HepG2 (cell line): Measurements from ENCODE around the gene FRMD4B. TPM values are rescaled to one million over a fixed set of nuclear protein-coding genes. Genes with fewer than 3 reads are reported as not detected.
A peak's percentile ranks its signal among the peaks of the same experiment; 100 is the strongest.

ENCODE experiments used
- ARHGAP35 ChIP-seq: sonication (generic); formaldehyde crosslinking; IDR thresholded peaks from 2 replicates; pipeline ENCODE4 v1.9.0; 2022; ENCODE audit warnings: mild to moderate bottlenecking, inconsistent platforms, moderate library complexity, missing genetic modification reagents, borderline replicate concordance
- CBX2 ChIP-seq, 2 experiments: fragments of 200-600 bp in 1 of 2; sonication (generic); formaldehyde crosslinking in 1 of 2; IDR thresholded peaks; 2 replicates each; pipeline versions ENCODE4 v1.7.0 to v1.8.1; 2018 to 2022; ENCODE audit warnings: low read depth in 2 of 2, low read length in 1 of 2, mild to moderate bottlenecking in 1 of 2, missing genetic modification reagents in 1 of 2
- DNMT1 ChIP-seq: sonication (generic); formaldehyde crosslinking; IDR thresholded peaks from 2 replicates; pipeline ENCODE4 v1.5.1; 2020; ENCODE audit warnings: mild to moderate bottlenecking, missing genetic modification reagents
- ERF ChIP-seq: IDR thresholded peaks from 2 replicates; pipeline ENCODE4 v1.6.1; 2018; ENCODE audit warnings: missing biosample characterization, missing genetic modification reagents
- HDAC6 ChIP-seq: fragments of 200-600 bp; sonication (generic); IDR thresholded peaks from 2 replicates; pipeline ENCODE4 v1.7.0; 2017; ENCODE audit warnings: mild to moderate bottlenecking, antibody characterized with exemption, low read length, low read depth
- IRF2 ChIP-seq: IDR thresholded peaks from 2 replicates; pipeline ENCODE4 v1.6.1; 2018; ENCODE audit warnings: missing genetic modification reagents, missing compliant biosample characterization
- KLF15 ChIP-seq: sonication (generic); formaldehyde crosslinking; IDR thresholded peaks from 2 replicates; pipeline ENCODE4 v1.8.1; 2023; ENCODE audit warnings: borderline replicate concordance, mild to moderate bottlenecking, inconsistent platforms, missing genetic modification reagents, mixed read lengths
- MTA1 ChIP-seq: sonication (generic); formaldehyde crosslinking; IDR thresholded peaks from 2 replicates; pipeline ENCODE4 v1.4.0; 2020; ENCODE audit warnings: missing genetic modification reagents, mild to moderate bottlenecking, borderline replicate concordance
- POLR2AphosphoS5 ChIP-seq: IDR thresholded peaks from 2 replicates; pipeline ENCODE4 v1.6.1; 2012; ENCODE audit warnings: low read depth, low read length
- ZBTB1 ChIP-seq: sonication (generic); formaldehyde crosslinking; IDR thresholded peaks from 2 replicates; pipeline ENCODE4 v1.4.0; 2020; ENCODE audit warnings: missing genetic modification reagents, borderline replicate concordance
- ZBTB38 ChIP-seq: sonication (generic); formaldehyde crosslinking; IDR thresholded peaks from 2 replicates; pipeline ENCODE4 v1.5.1; 2020; ENCODE audit warnings: mild to moderate bottlenecking, missing genetic modification reagents
- ZBTB46 ChIP-seq: sonication (generic); formaldehyde crosslinking; IDR thresholded peaks from 2 replicates; pipeline ENCODE4 v1.4.0; 2020; ENCODE audit warnings: mild to moderate bottlenecking, missing genetic modification reagents, borderline replicate concordance
- ZFP36L2 ChIP-seq: sonication (generic); formaldehyde crosslinking; IDR thresholded peaks from 2 replicates; pipeline ENCODE4 v1.4.0; 2020; ENCODE audit warnings: missing genetic modification reagents
- ZFP90 ChIP-seq: sonication (generic); formaldehyde crosslinking; IDR thresholded peaks from 2 replicates; pipeline ENCODE4 v1.8.0; 2022; ENCODE audit warnings: missing genetic modification reagents, mild to moderate bottlenecking, inconsistent platforms, borderline replicate concordance
- ZNF17 ChIP-seq: sonication (generic); formaldehyde crosslinking; IDR thresholded peaks from 2 replicates; pipeline ENCODE4 v1.5.0; 2020; ENCODE audit warnings: mild to moderate bottlenecking, missing genetic modification reagents
- ZNF280D ChIP-seq: sonication (generic); formaldehyde crosslinking; IDR thresholded peaks from 2 replicates; pipeline ENCODE4 v1.5.1; 2020; ENCODE audit warnings: mild to moderate bottlenecking, missing genetic modification reagents
- ZNF292 ChIP-seq: sonication (generic); formaldehyde crosslinking; IDR thresholded peaks from 2 replicates; pipeline ENCODE4 v1.8.1; 2022; ENCODE audit warnings: mild to moderate bottlenecking, low read depth, missing genetic modification reagents, borderline replicate concordance
- ZNF44 ChIP-seq: sonication (generic); formaldehyde crosslinking; IDR thresholded peaks from 2 replicates; pipeline ENCODE4 v1.5.1; 2020; ENCODE audit warnings: mild to moderate bottlenecking, missing genetic modification reagents
- ZNF670 ChIP-seq: sonication (generic); formaldehyde crosslinking; IDR thresholded peaks from 2 replicates; pipeline ENCODE4 v1.8.0; 2022; ENCODE audit warnings: mild to moderate bottlenecking, missing genetic modification reagents, borderline replicate concordance
- ZNF816 ChIP-seq: sonication (generic); formaldehyde crosslinking; IDR thresholded peaks from 2 replicates; pipeline ENCODE4 v1.8.0; 2022; ENCODE audit warnings: missing genetic modification reagents, mild to moderate bottlenecking, borderline replicate concordance
- polyA plus RNA-seq, 8 experiments: library from polyadenylated mRNA; depleted of rRNA in 3 of 8; stranded (reverse) in 7 of 8; unstranded in 1 of 8; fragments of >200 nt; fragmentation: Illumina TruSeq in 4 of 8; extraction: Trizol in 4 of 8; gene quantifications; 2 replicates each; pipeline versions ENCODE4 v1.2.1 to v1.2.3, GENCODE V29; 2011 to 2016; ENCODE audit warnings: low read depth in 4 of 8, missing spikeins in 1 of 8, mixed read lengths in 1 of 8; ENCODE audit not compliant: insufficient read depth in 1 of 8
- total RNA-seq, 5 experiments: library from RNA; depleted of rRNA; stranded (reverse); fragments of >200 nt; fragmentation: Illumina TruSeq; extraction: Trizol; gene quantifications; 2 replicates each; pipeline ENCODE4 v1.2.3, GENCODE V29; 2016; ENCODE audit warnings: low read depth in 1 of 5
- TF ChIP-seq, protein P1 (sequence below): sonication (generic); formaldehyde crosslinking; IDR thresholded peaks from 2 replicates; pipeline ENCODE4 v1.4.0; 2020; ENCODE audit warnings: missing genetic modification reagents
- TF ChIP-seq, protein P2 (sequence below), 2 experiments: fragments of 450-650 bp in 1 of 2; sonication (generic) in 1 of 2; formaldehyde crosslinking; IDR thresholded peaks; 2 replicates each; pipeline versions ENCODE4 v1.5.0 to v1.8.0; 2020 to 2022; ENCODE audit warnings: mild to moderate bottlenecking in 1 of 2, missing genetic modification reagents in 1 of 2

Gene FRMD4B
- total and polyA plus RNA-seq, 2 of the 13 experiments (the other 11 are each of a cell fraction or from before 2014, with no cell fraction given): 3.0 to 3.3 TPM

DNA sequence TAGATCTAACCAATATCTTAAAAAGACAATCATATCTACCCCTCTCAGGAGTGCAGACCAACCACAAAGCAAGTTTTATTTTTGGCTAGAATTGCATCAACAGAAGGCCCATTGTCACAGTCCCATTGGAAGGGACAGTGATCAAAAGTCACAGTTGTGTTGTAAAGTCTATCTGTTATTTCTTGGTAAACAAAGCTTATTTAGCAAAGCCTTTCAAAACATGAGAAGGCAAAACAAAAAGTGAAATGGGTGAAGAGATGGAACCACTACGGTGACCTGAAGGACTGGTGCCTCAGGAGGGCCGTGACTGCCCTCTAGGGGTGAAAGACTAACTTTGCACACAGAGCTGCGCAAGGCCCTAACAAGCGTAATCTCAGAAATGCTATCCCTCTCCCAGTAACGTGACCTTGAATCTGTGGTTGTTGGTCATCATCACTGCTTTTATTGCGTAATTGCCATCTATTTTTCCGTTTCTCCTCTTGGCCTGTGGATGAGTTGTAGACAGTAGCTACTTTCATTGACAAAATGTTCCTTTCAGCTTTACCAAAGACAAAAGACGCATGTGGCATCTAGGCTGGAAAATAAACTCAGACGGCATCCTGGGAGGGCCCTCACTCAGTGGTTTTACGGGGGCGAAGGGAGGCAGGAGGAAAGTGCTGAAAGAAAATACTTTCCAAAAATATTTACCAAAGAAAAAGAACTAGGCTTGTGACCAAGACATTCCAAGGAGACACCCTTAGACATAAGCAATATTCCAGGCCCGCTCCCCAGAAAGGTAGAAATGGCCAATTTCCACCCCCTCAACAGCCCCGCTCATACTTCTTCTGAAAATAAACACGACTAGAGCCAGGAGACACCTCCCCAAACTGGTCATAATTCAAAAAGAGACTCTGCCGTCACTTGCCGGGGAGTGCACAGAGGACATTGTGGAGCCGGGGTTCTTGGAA lies 79.4 kb downstream of the FRMD4B start (continued):
- TF ChIP-seq MTA1 (CRISPR knock-in tag): no peak
- TF ChIP-seq ZNF17 (CRISPR knock-in tag): no peak
- no peak for TF ChIP-seq HDAC6
- TF ChIP-seq ZNF280D: no peak
- no peak for TF ChIP-seq ZBTB1
- no peak for TF ChIP-seq ZNF44 (CRISPR knock-in tag)
- no peak for TF ChIP-seq ZNF816 (CRISPR knock-in tag)
- TF ChIP-seq ERF (CRISPR knock-in tag): 0 out of 2 replicates have a peak, but pooled peaks have one; percentile 44
- TF ChIP-seq ZFP36L2 (CRISPR knock-in tag): no peak
- TF ChIP-seq, protein P1, sequence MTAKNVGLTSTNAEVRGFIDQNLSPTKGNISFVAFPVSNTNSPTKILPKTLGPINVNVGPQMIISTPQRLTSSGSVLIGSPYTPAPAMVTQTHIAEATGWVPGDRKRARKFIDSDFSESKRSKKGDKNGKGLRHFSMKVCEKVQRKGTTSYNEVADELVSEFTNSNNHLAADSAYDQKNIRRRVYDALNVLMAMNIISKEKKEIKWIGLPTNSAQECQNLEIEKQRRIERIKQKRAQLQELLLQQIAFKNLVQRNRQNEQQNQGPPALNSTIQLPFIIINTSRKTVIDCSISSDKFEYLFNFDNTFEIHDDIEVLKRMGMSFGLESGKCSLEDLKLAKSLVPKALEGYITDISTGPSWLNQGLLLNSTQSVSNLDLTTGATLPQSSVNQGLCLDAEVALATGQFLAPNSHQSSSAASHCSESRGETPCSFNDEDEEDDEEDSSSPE (CRISPR knock-in tag): no peak
- no peak for TF ChIP-seq ZBTB46
- peak; percentile 64; the same call in 1 of the 2 replicates for TF ChIP-seq IRF2 (CRISPR knock-in tag)
- TF ChIP-seq POLR2AphosphoS5: no peak
- TF ChIP-seq, protein P2, sequence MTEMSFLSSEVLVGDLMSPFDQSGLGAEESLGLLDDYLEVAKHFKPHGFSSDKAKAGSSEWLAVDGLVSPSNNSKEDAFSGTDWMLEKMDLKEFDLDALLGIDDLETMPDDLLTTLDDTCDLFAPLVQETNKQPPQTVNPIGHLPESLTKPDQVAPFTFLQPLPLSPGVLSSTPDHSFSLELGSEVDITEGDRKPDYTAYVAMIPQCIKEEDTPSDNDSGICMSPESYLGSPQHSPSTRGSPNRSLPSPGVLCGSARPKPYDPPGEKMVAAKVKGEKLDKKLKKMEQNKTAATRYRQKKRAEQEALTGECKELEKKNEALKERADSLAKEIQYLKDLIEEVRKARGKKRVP (CRISPR knock-in tag; IDR thresholded peaks at IDR 0.05): no peak
- no peak for TF ChIP-seq ZBTB38 (CRISPR knock-in tag)
- no peak for TF ChIP-seq ZNF292
- no peak for TF ChIP-seq ARHGAP35 (CRISPR knock-in tag)
- no peak for TF ChIP-seq DNMT1 (CRISPR knock-in tag)
- no peak for TF ChIP-seq ZNF670 (CRISPR knock-in tag)
- TF ChIP-seq CBX2 (IDR thresholded peaks at IDR 0.05; ENCODE audit: low read depth, low read length): no peak
- TF ChIP-seq CBX2 (CRISPR knock-in tag; IDR thresholded peaks at IDR 0.05; ENCODE audit: low read depth): no peak
- no peak for TF ChIP-seq ZFP90 (CRISPR knock-in tag)
- no peak for TF ChIP-seq KLF15 (CRISPR knock-in tag)
